ENCODE data around the gene SCMH1. TPM values are rescaled to one million over a fixed set of nuclear protein-coding genes. Genes with fewer than 3 reads are reported as not detected.

The SCMH1 gene
- polyA plus RNA-seq, 2 of the 4 experiments (the other 2 are of a cell fraction), result 11.6 to 26.7 TPM

GRCh38 chr1:41236781-41237180 lies 5.3 kb downstream of the SCMH1 start:
- CTCF ChIA-PET, result no interaction called here

GRCh38 chr1:41235893-41236292 lies 6.2 kb downstream of the SCMH1 start:
- ChIA-PET CTCF (no interaction called here), POLR2A (no interaction called here)
- FAIRE-seq, result no peak
- Histone ChIP-seq H3K9me3 (no peaks in the 10 kb centered on the region), H3K4me3 (no peak overlapping the region), H3K4me2 (no peak overlapping the region), H3K27ac (peak overlapping the region in 1 of 2 experiments; percentile 44; a peak in 1 of 6 replicates), H3K4me1 (peaks cover 60% of the 10 kb centered on the region)
- DNase-seq (ENCODE audit: low read depth in 1 of 2, low spot score in 1 of 2), result no peak
- ATAC-seq, result no peak
- TF ChIP-seq CHD2 (IDR thresholded peaks at IDR 0.05; ENCODE audit: low read length, partially characterized antibody) (no peak), MAZ (IDR thresholded peaks at IDR 0.05; ENCODE audit: borderline replicate concordance, low read depth, low read length) (no peak), E2F6 (IDR thresholded peaks at IDR 0.05; ENCODE audit: borderline replicate concordance, low read depth) (no peak), NR3C1 (IDR thresholded peaks at IDR 0.05) (no peak), CEBPB (IDR thresholded peaks at IDR 0.05) (no peak)

More at GRCh38 chr1:41236781-41237180, 5.3 kb downstream of the SCMH1 start:
- FAIRE-seq (no peak), DNase-seq (ENCODE audit: low read depth in 1 of 2, low spot score in 1 of 2) (no peak), ATAC-seq (no peak)
- 97% methylated on average over 2 of the region's 2 CpGs for WGBS (ENCODE audit: missing lambda C conversion rate)
- no peak overlapping the region for H3K4me3 ChIP-seq
- H3K4me1 ChIP-seq, result peaks cover 60% of the 10 kb centered on the region
- POLR2A ChIA-PET, result no interaction called here
- TF ChIP-seq ZFP36 (IDR thresholded peaks at IDR 0.05; ENCODE audit: borderline replicate concordance, partially characterized antibody), result no peak
- no peak for TF ChIP-seq RCOR1 (IDR thresholded peaks at IDR 0.05; ENCODE audit: low read depth, low read length)
- no peak for TF ChIP-seq NFE2L2 (conservative IDR thresholded peaks at IDR 0.05; ENCODE audit: low read length)
- no peak for TF ChIP-seq MAFK (IDR thresholded peaks at IDR 0.05; ENCODE audit: partially characterized antibody)
- TF ChIP-seq MYC (IDR thresholded peaks at IDR 0.05; ENCODE audit: borderline replicate concordance, low read length), result no peak
- no peak for TF ChIP-seq EHMT2 (IDR thresholded peaks at IDR 0.05; ENCODE audit: low read depth)
- TF ChIP-seq PBX3 (IDR thresholded peaks at IDR 0.05), result no peak
- TF ChIP-seq FOSB (CRISPR knock-in tag; IDR thresholded peaks at IDR 0.05), result no peak
- TF ChIP-seq MAX (IDR thresholded peaks at IDR 0.05), result no peak
- TF ChIP-seq FOSL2 (IDR thresholded peaks at IDR 0.05), result no peak
- no peak for TF ChIP-seq FOSL2 (CRISPR knock-in tag; IDR thresholded peaks at IDR 0.05)
- no peak for TF ChIP-seq SREBF2 (IDR thresholded peaks at IDR 0.05)
- TF ChIP-seq TP53 (CRISPR knock-in tag; IDR thresholded peaks at IDR 0.05), result no peak
- no peak overlapping the region for H3K27ac ChIP-seq
- H3K9me3 ChIP-seq, result no peaks in the 10 kb centered on the region
- no peak overlapping the region; the same call in 2 of the 3 replicates for H3K4me2 ChIP-seq

GRCh38 chr1:41233708-41234107 lies 8.4 kb downstream of the SCMH1 start:
- H3K9me3 ChIP-seq, result no peaks in the 10 kb centered on the region
- no peak overlapping the region for H3K4me3 ChIP-seq
- no peak overlapping the region for H3K4me2 ChIP-seq
- peaks cover 40% of the 10 kb centered on the region for H3K4me1 ChIP-seq
- WGBS (ENCODE audit: missing lambda C conversion rate), result 84% methylated on average over 1 of the region's 1 CpG
- ATAC-seq (no peak), FAIRE-seq (no peak), DNase-seq (ENCODE audit: low read depth in 1 of 2, low spot score in 1 of 2) (no peak)
- no peak overlapping the region; a peak in 1 of 6 replicates for H3K27ac ChIP-seq
- POLR2A ChIA-PET, result no interaction called here
- CTCF ChIA-PET, result no interaction called here
- TF ChIP-seq BHLHE40 (IDR thresholded peaks at IDR 0.05; ENCODE audit: low read depth, low read length) (no peak), RAD21 (conservative IDR thresholded peaks at IDR 0.05 in 1 of 2, IDR thresholded peaks at IDR 0.05 in 1 of 2) (no peak), CTCF (IDR thresholded peaks at IDR 0.05) (no peak), EHF (CRISPR knock-in tag; IDR thresholded peaks at IDR 0.05) (no peak), RARB (CRISPR knock-in tag; IDR thresholded peaks at IDR 0.05) (no peak), CHD2 (IDR thresholded peaks at IDR 0.05; ENCODE audit: low read length, partially characterized antibody) (no peak), HMGXB4 (CRISPR knock-in tag; IDR thresholded peaks at IDR 0.05; ENCODE audit: borderline replicate concordance) (no peak), NPAS2 (CRISPR knock-in tag; IDR thresholded peaks at IDR 0.05; ENCODE audit: borderline replicate concordance) (no peak), FOXS1 (CRISPR knock-in tag; IDR thresholded peaks at IDR 0.05) (no peak), EP300 (IDR thresholded peaks at IDR 0.05) (no peak), ELK1 (IDR thresholded peaks at IDR 0.05; ENCODE audit: low read depth, low read length) (no peak), ESRRA (IDR thresholded peaks at IDR 0.05; ENCODE audit: borderline replicate concordance, low read length) (no peak), MAFK (IDR thresholded peaks at IDR 0.05; ENCODE audit: partially characterized antibody) (no peak), CBX2 (IDR thresholded peaks at IDR 0.05; ENCODE audit: borderline replicate concordance, low read depth) (no peak), GATA3 (IDR thresholded peaks at IDR 0.05; ENCODE audit: borderline replicate concordance) (no peak)
